ENCODE results near the gene SNAI3.
A peak's percentile ranks its signal among the peaks of the same experiment; 100 is the strongest.

SNAI3 gene

GRCh38 chr16:88640498-88641247 is 45.6 kb downstream of the SNAI3 start:
- no peak overlapping the region for H3K4me3 ChIP-seq (ENCODE audit: low read length)
- no peak for TF ChIP-seq ZNF274 (IDR thresholded peaks at IDR 0.05; ENCODE audit: low read depth, low read length)

GRCh38 chr16:88640039-88640495 is 46.2 kb downstream of the SNAI3 start:
- TF ChIP-seq ZNF274 (IDR thresholded peaks at IDR 0.05; ENCODE audit: low read depth, low read length), result no peak
- no peak overlapping the region for H3K4me3 ChIP-seq (ENCODE audit: low read length)

- H3K4me3 ChIP-seq (ENCODE audit: low read length), result no peak overlapping the region
- no peak for TF ChIP-seq ZNF274 (IDR thresholded peaks at IDR 0.05; ENCODE audit: low read depth, low read length)
Observed at GRCh38 chr16:88639231-88640038, 46.9 kb downstream of the SNAI3 start.

- no peak within 1 kb of the TSS for H3K4me3 ChIP-seq (ENCODE audit: low read length)
- no peak for TF ChIP-seq ZNF274 (IDR thresholded peaks at IDR 0.05; ENCODE audit: low read depth, low read length)
Observed at GRCh38 chr16:88638323-88639230, 47.7 kb downstream of the SNAI3 start, which contains the start of gene IL17C. Gene IL17C, plus strand, starts transcription at chr16:88638572. Its CDS starts 70 bp downstream, at chr16:88638642.

GRCh38 chr16:88636488-88637265 is 49.6 kb downstream of the SNAI3 start:
- TF ChIP-seq ZNF274 (IDR thresholded peaks at IDR 0.05; ENCODE audit: low read depth, low read length), result no peak
- no peak overlapping the region for H3K4me3 ChIP-seq (ENCODE audit: low read length)

GRCh38 chr16:88635671-88636319 is 50.5 kb downstream of the SNAI3 start:
- TF ChIP-seq ZNF274 (IDR thresholded peaks at IDR 0.05; ENCODE audit: low read depth, low read length), result no peak
- no peak overlapping the region for H3K4me3 ChIP-seq (ENCODE audit: low read length)

- H3K4me3 ChIP-seq (ENCODE audit: low read length), result peak overlapping the region; percentile 62; the same call in 1 of the 2 replicates
- no peak for TF ChIP-seq ZNF274 (IDR thresholded peaks at IDR 0.05; ENCODE audit: low read depth, low read length)
Observed at GRCh38 chr16:88634994-88635670, 51.2 kb downstream of the SNAI3 start.

GRCh38 chr16:88634141-88634993 is 51.9 kb downstream of the SNAI3 start:
- TF ChIP-seq ZNF274 (IDR thresholded peaks at IDR 0.05; ENCODE audit: low read depth, low read length), result no peak
- H3K4me3 ChIP-seq (ENCODE audit: low read length), result peak overlapping the region; percentile 62; the same call in 1 of the 2 replicates

- no peak for TF ChIP-seq ZNF274 (IDR thresholded peaks at IDR 0.05; ENCODE audit: low read depth, low read length)
- peak overlapping the region; percentile 2; the same call in 1 of the 2 replicates for H3K4me3 ChIP-seq (ENCODE audit: low read length)
Observed at GRCh38 chr16:88633684-88634140, 52.6 kb downstream of the SNAI3 start.

GRCh38 chr16:88632587-88632930 is 53.7 kb downstream of the SNAI3 start:
- H3K4me3 ChIP-seq (ENCODE audit: low read length), result no peak overlapping the region
- no peak for TF ChIP-seq ZNF274 (IDR thresholded peaks at IDR 0.05; ENCODE audit: low read depth, low read length)

- H3K4me3 ChIP-seq (ENCODE audit: low read length), result no peak overlapping the region
- no peak for TF ChIP-seq ZNF274 (IDR thresholded peaks at IDR 0.05; ENCODE audit: low read depth, low read length)
Observed at GRCh38 chr16:88631920-88632586, 54.3 kb downstream of the SNAI3 start.

Measured in GM08714 (cell line).